MCF 10A (cell line): ENCODE results near the gene ACIN1. TPM values are rescaled to one million over a fixed set of nuclear protein-coding genes. Genes with fewer than 3 reads are reported as not detected.

Source experiments
- BruUV-seq: library from RNA; stranded (reverse); fragments of 400-500 nt; replicated peaks from 2 replicates; lab custom pipeline; 2021; lab: Mats Ljungman, UMichigan
- CTCF ChIA-PET: fragments of 300-600 bp; sonication (Branson Sonifier 250); formaldehyde crosslinking; extraction: SDS; loops from one replicate; lab custom pipeline; 2021; ENCODE audit warnings: antibody characterized with exemption, inconsistent platforms; lab: Yijun Ruan, JAX
- POLR2A ChIA-PET: fragments of 300-600, 350-650 bp; sonication (Branson Sonifier 250); formaldehyde crosslinking; extraction: SDS; loops from one replicate; lab custom pipeline; 2020; ENCODE audit warnings: antibody characterized with exemption, inconsistent platforms; lab: Yijun Ruan, JAX
- DNase-seq: peaks from one replicate; pipeline ENCODE4 v3.0.0-alpha.2; 2018; ENCODE audit not compliant: unreplicated experiment
- H3K27ac Mint-ChIP-seq: one replicate; pipeline ENCODE4 v1.8.0; 2022; ENCODE audit warnings: mild to moderate bottlenecking, low read depth, mixed read lengths; ENCODE audit not compliant: unreplicated experiment
- H3K27me3 Mint-ChIP-seq: one replicate; pipeline ENCODE4 v1.8.0; 2022; ENCODE audit warnings: mixed read lengths; ENCODE audit not compliant: insufficient read depth, unreplicated experiment
- H3K36me3 Mint-ChIP-seq: one replicate; pipeline ENCODE4 v1.8.0; 2022; ENCODE audit warnings: mild to moderate bottlenecking, moderate library complexity, mixed read lengths; ENCODE audit not compliant: insufficient read depth, unreplicated experiment
- H3K4me1 Mint-ChIP-seq: one replicate; pipeline ENCODE4 v1.8.0; 2022; ENCODE audit warnings: mixed read lengths; ENCODE audit not compliant: insufficient read depth, unreplicated experiment
- H3K4me3 Mint-ChIP-seq: one replicate; pipeline ENCODE4 v1.8.0; 2022; ENCODE audit warnings: mild to moderate bottlenecking, moderate library complexity, mixed read lengths; ENCODE audit not compliant: unreplicated experiment
- H3K9me3 Mint-ChIP-seq: one replicate; pipeline ENCODE4 v1.8.0; 2022; ENCODE audit warnings: mixed read lengths; ENCODE audit not compliant: unreplicated experiment
- intact Hi-C: fragments of 100-400 bp; cut with micrococcal nuclease; formaldehyde crosslinking; loops from 2 replicates; pipeline ENCODE4 v1.14.1; 2022
- total RNA-seq: library from RNA; stranded (reverse); gene quantifications from 2 replicates; pipeline ENCODE4 v1.2.3, GENCODE V29; 2022
- TF ChIP-seq, protein P1 (sequence below): fragments of 200-600 bp; IDR thresholded peaks from one replicate; pipeline ENCODE4 v1.8.0; 2022; ENCODE audit warnings: antibody characterized with exemption, mild to moderate bottlenecking; ENCODE audit not compliant: unreplicated experiment

ACIN1 gene
- total RNA-seq, 1 experiment from 2014 or later, result 197 TPM

GRCh38 chr14:23119363-23120327 is 24.7 kb upstream of the ACIN1 start:
- ChIA-PET CTCF (interaction anchor here (0.6 to 20.7 kb wide), 20 partner anchors 8 to 174 kb away, joined by 3 to 766 read pairs (median 6); partner anchors contain the start of gene SLC7A8), POLR2A (interaction anchor here (0.6 to 4.9 kb wide), 3 partner anchors 67 to 1131 kb away, joined by 3 to 78 read pairs (median 3); partner anchors contain the start of gene SLC7A8)
- Mint-ChIP-seq H3K4me3 (no peak overlapping the region), H3K36me3 (no peaks in the 10 kb centered on the region), H3K27me3 (no peaks in the 10 kb centered on the region), H3K9me3 (no peaks in the 10 kb centered on the region), H3K4me1 (peaks cover 27% of the 10 kb centered on the region), H3K27ac (no peak overlapping the region)
- TF ChIP-seq, protein P1, sequence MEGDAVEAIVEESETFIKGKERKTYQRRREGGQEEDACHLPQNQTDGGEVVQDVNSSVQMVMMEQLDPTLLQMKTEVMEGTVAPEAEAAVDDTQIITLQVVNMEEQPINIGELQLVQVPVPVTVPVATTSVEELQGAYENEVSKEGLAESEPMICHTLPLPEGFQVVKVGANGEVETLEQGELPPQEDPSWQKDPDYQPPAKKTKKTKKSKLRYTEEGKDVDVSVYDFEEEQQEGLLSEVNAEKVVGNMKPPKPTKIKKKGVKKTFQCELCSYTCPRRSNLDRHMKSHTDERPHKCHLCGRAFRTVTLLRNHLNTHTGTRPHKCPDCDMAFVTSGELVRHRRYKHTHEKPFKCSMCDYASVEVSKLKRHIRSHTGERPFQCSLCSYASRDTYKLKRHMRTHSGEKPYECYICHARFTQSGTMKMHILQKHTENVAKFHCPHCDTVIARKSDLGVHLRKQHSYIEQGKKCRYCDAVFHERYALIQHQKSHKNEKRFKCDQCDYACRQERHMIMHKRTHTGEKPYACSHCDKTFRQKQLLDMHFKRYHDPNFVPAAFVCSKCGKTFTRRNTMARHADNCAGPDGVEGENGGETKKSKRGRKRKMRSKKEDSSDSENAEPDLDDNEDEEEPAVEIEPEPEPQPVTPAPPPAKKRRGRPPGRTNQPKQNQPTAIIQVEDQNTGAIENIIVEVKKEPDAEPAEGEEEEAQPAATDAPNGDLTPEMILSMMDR, result no peak
- no TSS peak for BruUV-seq
- no peak for DNase-seq
- intact Hi-C loops, result loop anchor here (1.0 to 5.0 kb wide), 4 partner anchors 35 to 263 kb away; no protein-coding TSS in a partner anchor

GRCh38 chr14:23118506-23119362 is 23.8 kb upstream of the ACIN1 start, which contains the start of gene CEBPE:
Gene CEBPE, minus strand, starts transcription at chr14:23119255. Its CDS starts 164 bp downstream, at chr14:23119091.
- Mint-ChIP-seq H3K36me3 (no peaks in the 10 kb centered on the region), H3K27ac (no peak within 1 kb of the TSS), H3K4me3 (no peak within 1 kb of the TSS), H3K4me1 (peaks cover 25% of the 10 kb centered on the region), H3K27me3 (no peaks in the 10 kb centered on the region), H3K9me3 (no peaks in the 10 kb centered on the region)
- CTCF ChIA-PET, result interaction anchor here (0.6 to 20.7 kb wide), 8 partner anchors 16 to 116 kb away, joined by 3 to 766 read pairs (median 4); partner anchors contain the start of gene SLC7A8
- DNase-seq, result no peak
- intact Hi-C loops, result loop anchor here (5.0 kb wide), 1 partner anchor 264 kb away; no protein-coding TSS in a partner anchor
- no TSS peak for BruUV-seq
- TF ChIP-seq, protein P1, result no peak
- POLR2A ChIA-PET, result interaction anchor here (4.9 kb wide), 1 partner anchor 68 kb away, joined by 78 read pairs; the partner anchor contains the start of gene SLC7A8

DNA sequence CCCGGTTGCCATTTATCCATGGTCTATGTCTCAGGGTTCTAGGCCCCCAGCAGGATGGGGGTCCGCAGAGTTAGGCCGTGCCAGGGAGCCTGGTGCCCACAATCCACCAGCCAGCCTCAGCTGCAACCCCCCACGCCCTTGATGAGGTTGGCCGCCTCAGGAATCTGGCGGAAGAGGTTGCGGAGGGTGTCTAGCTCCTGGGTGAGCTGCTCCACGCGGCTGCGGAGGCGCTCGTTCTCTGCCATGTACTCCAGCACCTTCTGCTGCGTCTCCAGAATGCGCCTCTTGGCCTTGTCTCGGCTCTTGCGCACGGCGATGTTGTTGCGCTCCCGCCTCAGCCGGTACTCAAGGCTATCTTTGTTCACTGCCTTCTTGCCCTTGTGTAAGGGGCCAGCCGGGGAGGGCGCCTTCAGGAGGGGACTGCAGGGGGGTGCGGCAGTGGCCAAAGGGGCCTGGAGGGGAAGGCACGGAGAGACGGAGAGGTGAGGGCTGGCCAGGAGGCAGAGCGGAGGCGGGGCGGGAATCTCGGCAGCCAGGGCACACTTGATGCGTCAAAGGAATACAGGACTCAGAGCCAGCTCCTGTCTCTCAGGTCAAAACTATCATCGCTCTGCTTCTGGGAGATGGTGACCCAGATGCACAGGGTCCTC is 22.6 kb upstream of the ACIN1 start:
- no TSS peak for BruUV-seq
- POLR2A ChIA-PET, result interaction anchor here (4.9 kb wide), 1 partner anchor 70 kb away, joined by 78 read pairs; the partner anchor contains the start of gene SLC7A8
- Mint-ChIP-seq H3K27ac (no peak overlapping the region), H3K36me3 (no peaks in the 10 kb centered on the region), H3K27me3 (no peaks in the 10 kb centered on the region), H3K4me3 (no peak overlapping the region), H3K4me1 (peaks cover 16% of the 10 kb centered on the region), H3K9me3 (no peaks in the 10 kb centered on the region)
- intact Hi-C loops, result loop anchor here (5.0 kb wide), 1 partner anchor 265 kb away; no protein-coding TSS in a partner anchor
- TF ChIP-seq, protein P1, result no peak
- CTCF ChIA-PET, result interaction anchor here (0.6 to 20.7 kb wide), 9 partner anchors 8 to 144 kb away, joined by 3 to 766 read pairs (median 4); partner anchors contain the start of gene SLC7A8
- DNase-seq, result no peak
